ENCODE measurements around the gene ZNF791. TPM values are rescaled to one million over a fixed set of nuclear protein-coding genes. Genes with fewer than 3 reads are reported as not detected.

The ZNF791 gene
- total RNA-seq: 18.3 and 20.6 TPM in 2 replicates

GRCh38 chr19:12610540-12611360 lies at the start of gene ZNF791, which contains the start of gene ZNF490:
TSS of gene ZNF791 (plus strand) at chr19:12610920. CDS start at chr19:12611080, 160 bp downstream.
TSS of gene ZNF490 (minus strand) at chr19:12610813. CDS start at chr19:12610680, 133 bp downstream.

DNA sequence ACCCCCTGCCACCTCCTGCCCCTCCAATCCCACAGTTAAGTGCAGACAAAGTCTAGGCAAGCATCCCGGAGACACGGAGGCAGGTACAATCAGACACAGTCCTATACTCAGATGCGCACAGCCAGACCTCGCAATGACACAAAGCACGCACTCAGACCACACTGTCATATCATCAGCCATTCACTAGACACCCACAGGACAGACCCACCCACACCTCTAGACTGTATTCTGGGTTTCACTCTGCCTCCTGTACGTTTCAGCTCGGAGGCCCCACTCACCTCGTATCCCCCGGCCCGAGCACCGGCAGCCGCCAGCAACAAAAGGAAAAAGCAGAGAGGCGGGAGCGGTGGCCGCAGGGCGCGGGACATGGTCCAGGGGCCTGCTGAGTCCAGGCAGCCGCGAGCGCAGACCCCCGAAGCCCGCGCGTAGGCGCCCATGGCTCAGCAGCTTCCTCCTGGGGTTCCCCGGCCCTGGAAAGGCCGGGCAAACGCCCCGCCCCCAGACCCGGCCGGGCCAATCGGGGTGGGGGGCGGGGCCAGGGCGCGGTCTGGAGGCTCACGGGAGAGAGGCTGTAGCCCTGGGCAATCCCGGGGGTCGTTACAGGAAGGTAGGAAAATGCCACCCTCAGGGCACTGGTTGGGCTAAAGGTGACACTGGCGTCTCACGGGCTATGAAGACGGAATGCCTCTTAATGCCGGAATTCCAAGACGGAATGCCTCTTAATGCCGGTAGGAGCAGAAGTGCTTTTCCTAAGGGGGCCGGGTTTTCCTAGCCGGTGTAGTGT lies 55.7 kb downstream of the ZNF791 start, which contains the start of the genes MAN2B1 and WDR83:
MAN2B1 (minus strand) TSS at position 478 of the 784 bp plus-strand sequence; CDS start at position 437, 41 bp downstream.
WDR83 (plus strand) TSS at position 543 of the 784 bp plus-strand sequence. CDS start 2,984 bp downstream, outside the sequence.

DNA sequence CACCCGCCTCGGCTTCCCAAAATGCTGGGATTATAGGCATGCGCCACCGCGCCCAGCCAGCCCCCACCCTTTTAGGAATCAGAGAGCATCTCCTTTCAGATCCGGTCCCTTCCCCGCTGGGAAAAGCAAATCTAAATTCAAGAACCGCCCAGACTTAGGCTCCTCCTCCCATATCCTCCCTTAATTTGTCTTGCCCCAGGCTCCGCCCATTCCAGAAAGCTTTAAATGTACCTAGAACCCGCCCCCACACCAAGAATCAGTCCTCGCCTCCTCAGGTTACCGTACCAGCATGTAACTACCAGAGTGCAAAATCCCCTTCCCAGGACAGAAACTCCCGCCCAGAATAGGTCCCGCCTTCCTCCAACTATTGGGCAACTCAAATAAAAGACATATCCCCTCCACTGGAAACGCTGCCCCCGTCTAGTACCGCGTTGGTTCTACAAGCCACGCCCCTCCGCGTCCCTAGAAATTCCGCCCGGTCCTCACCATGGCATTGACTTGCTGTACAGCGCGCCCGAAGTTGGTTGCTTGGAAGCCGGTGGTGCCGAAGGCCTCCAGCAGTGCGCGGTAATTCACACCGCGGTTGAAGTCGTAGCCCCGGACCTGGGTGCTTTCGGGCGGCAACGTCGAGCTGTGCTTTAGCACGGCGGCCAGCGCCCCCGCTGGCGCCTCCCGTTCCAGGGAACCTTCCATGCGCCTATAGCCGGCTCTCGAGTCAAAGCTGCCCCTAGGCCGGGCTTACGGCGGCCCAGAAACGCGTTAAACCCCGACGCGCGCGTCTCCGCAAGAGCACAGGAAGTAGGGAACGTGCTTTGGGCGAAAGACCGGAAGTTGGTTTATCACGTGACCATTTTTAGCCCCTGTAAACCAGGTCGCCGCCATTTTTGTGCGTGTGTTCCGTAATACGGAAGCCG lies 70.6 kb downstream of the ZNF791 start, which contains the start of gene DHPS:
DHPS (minus strand) TSS at position 807 of the 914 bp plus-strand sequence; CDS start at position 693, 114 bp downstream.

Other genes starting within 250 kb of the ZNF791 start
- gene ZNF442, start 245.2 kb upstream of the ZNF791 start, total RNA-seq: 0.65 and 1.5 TPM in 2 replicates
- 5.6 and 6.4 TPM in 2 replicates for gene ZNF799, start 209.6 kb upstream of the ZNF791 start, total RNA-seq
- gene ZNF443, start 169.9 kb upstream of the ZNF791 start, total RNA-seq: 4.6 and 5.2 TPM in 2 replicates
- 2.3 and 3.6 TPM in 2 replicates for gene ZNF709, start 126.1 kb upstream of the ZNF791 start, total RNA-seq
- 5.9 and 6.9 TPM in 2 replicates for gene ZNF564, start 59.4 kb upstream of the ZNF791 start, total RNA-seq
- 7.2 and 9.9 TPM in 2 replicates for gene ZNF490, start 107 bp upstream of the ZNF791 start, total RNA-seq
- 51.2 and 53.2 TPM in 2 replicates for gene MAN2B1, start 55.8 kb downstream of the ZNF791 start, total RNA-seq
- gene WDR83, start 55.9 kb downstream of the ZNF791 start, total RNA-seq: 4.9 and 8.8 TPM in 2 replicates
- gene DHPS, start 71.0 kb downstream of the ZNF791 start, total RNA-seq: 52.6 and 53.0 TPM in 2 replicates
- gene GNG14, start 77.1 kb downstream of the ZNF791 start, total RNA-seq: not detected in 2 replicates
- gene FBXW9, start 85.7 kb downstream of the ZNF791 start, total RNA-seq: 16.5 and 21.9 TPM in 2 replicates
- 55.5 and 61.4 TPM in 2 replicates for gene TNPO2, start 113.0 kb downstream of the ZNF791 start, total RNA-seq
- 169 and 191 TPM in 2 replicates for gene TRIR, start 123.8 kb downstream of the ZNF791 start, total RNA-seq
- 89.2 and 91.0 TPM in 2 replicates for gene GET3, start 126.6 kb downstream of the ZNF791 start, total RNA-seq
- not detected in 2 replicates for gene BEST2, start 140.9 kb downstream of the ZNF791 start, total RNA-seq
- 9.0 and 9.5 TPM in 2 replicates for gene HOOK2, start 164.6 kb downstream of the ZNF791 start, total RNA-seq
- 57.4 and 78.7 TPM in 2 replicates for gene JUNB, start 180.6 kb downstream of the ZNF791 start, total RNA-seq
- 221 and 264 TPM in 2 replicates for gene PRDX2, start 190.9 kb downstream of the ZNF791 start, total RNA-seq
- not detected in 2 replicates for gene THSD8, start 191.1 kb downstream of the ZNF791 start, total RNA-seq
- gene RNASEH2A, start 195.7 kb downstream of the ZNF791 start, total RNA-seq: 19.5 and 25.5 TPM in 2 replicates
- gene RTBDN, start 223.7 kb downstream of the ZNF791 start, total RNA-seq: not detected in 2 replicates
- gene MAST1, start 227.6 kb downstream of the ZNF791 start, total RNA-seq: 0.29 and 0.33 TPM in 2 replicates